ENCODE results near the gene PTH2R. TPM values are rescaled to one million over a fixed set of nuclear protein-coding genes. Genes with fewer than 3 reads are reported as not detected.
"Not testable (repeated sequence)": the region's sequence is repeated elsewhere in the genome, so short reads cannot be mapped to it uniquely, and the experiment has no call there.

Gene PTH2R
- polyA plus RNA-seq, 2 donors = not detected

- Histone ChIP-seq H3K27me3 (ENCODE audit: control insufficient read depth in 1 of 2, insufficient read depth in 2 of 2, low read length in 2 of 2) (no peaks in the 10 kb centered on the region), H3K4me1 (ENCODE audit: control insufficient read depth in 2 of 2, insufficient read depth in 2 of 2, low read length in 1 of 2) (no peaks in the 10 kb centered on the region), H3K9me3 (ENCODE audit: control insufficient read depth in 2 of 2, insufficient read depth in 1 of 2, low read depth in 1 of 2, low read length in 1 of 2) (peaks cover 0 to 2% of the 10 kb centered on the region in 2 donors), H3K27ac (ENCODE audit: low read depth in 2 of 2, low read length in 1 of 2) (no peak overlapping the region), H3K36me3 (ENCODE audit: control insufficient read depth in 2 of 2, insufficient read depth in 2 of 2, low read length in 1 of 2) (no peaks in the 10 kb centered on the region), H3K4me3 (ENCODE audit: low read depth in 1 of 2, low read length in 2 of 2) (no peak overlapping the region)
Observed at GRCh38 chr2:208477741-208478140, 71.1 kb downstream of the PTH2R start.

- 76 to 78% methylated on average over 5 of the region's 5 CpGs for WGBS, 2 donors
- Histone ChIP-seq H3K36me3 (ENCODE audit: control insufficient read depth in 2 of 2, insufficient read depth in 2 of 2, low read length in 1 of 2) (no peaks in the 10 kb centered on the region), H3K27me3 (ENCODE audit: control insufficient read depth in 1 of 2, insufficient read depth in 2 of 2, low read length in 2 of 2) (no peaks in the 10 kb centered on the region), H3K9me3 (ENCODE audit: control insufficient read depth in 2 of 2, insufficient read depth in 1 of 2, low read depth in 1 of 2, low read length in 1 of 2) (peaks cover 0 to 3% of the 10 kb centered on the region in 2 donors), H3K4me3 (ENCODE audit: low read depth in 1 of 2, low read length in 2 of 2) (no peak overlapping the region), H3K27ac (ENCODE audit: low read depth in 2 of 2, low read length in 1 of 2) (no peak overlapping the region), H3K4me1 (ENCODE audit: control insufficient read depth in 2 of 2, insufficient read depth in 2 of 2, low read length in 1 of 2) (no peaks in the 10 kb centered on the region)
Observed at GRCh38 chr2:208479342-208479741, 72.8 kb downstream of the PTH2R start.

GRCh38 chr2:208481945-208482344, 75.4 kb downstream of the PTH2R start:
- 62 to 70% methylated on average over 5 of the region's 5 CpGs for WGBS, 2 donors
- not testable (repeated sequence) for H3K9me3 ChIP-seq (ENCODE audit: control insufficient read depth in 2 of 2, insufficient read depth in 1 of 2, low read depth in 1 of 2, low read length in 1 of 2); H3K36me3 ChIP-seq (ENCODE audit: control insufficient read depth in 2 of 2, insufficient read depth in 2 of 2, low read length in 1 of 2); H3K4me1 ChIP-seq (ENCODE audit: control insufficient read depth in 2 of 2, insufficient read depth in 2 of 2, low read length in 1 of 2); H3K27me3 ChIP-seq (ENCODE audit: control insufficient read depth in 1 of 2, insufficient read depth in 2 of 2, low read length in 2 of 2); H3K27ac ChIP-seq (ENCODE audit: low read depth in 2 of 2, low read length in 1 of 2); H3K4me3 ChIP-seq (ENCODE audit: low read depth in 1 of 2, low read length in 2 of 2)

- H3K27me3 ChIP-seq (ENCODE audit: control insufficient read depth in 1 of 2, insufficient read depth in 2 of 2, low read length in 2 of 2); H3K4me3 ChIP-seq (ENCODE audit: low read depth in 1 of 2, low read length in 2 of 2); H3K27ac ChIP-seq (ENCODE audit: low read depth in 2 of 2, low read length in 1 of 2); H3K4me1 ChIP-seq (ENCODE audit: control insufficient read depth in 2 of 2, insufficient read depth in 2 of 2, low read length in 1 of 2); H3K9me3 ChIP-seq (ENCODE audit: control insufficient read depth in 2 of 2, insufficient read depth in 1 of 2, low read depth in 1 of 2, low read length in 1 of 2); H3K36me3 ChIP-seq (ENCODE audit: control insufficient read depth in 2 of 2, insufficient read depth in 2 of 2, low read length in 1 of 2): not testable (repeated sequence)
- WGBS, 2 donors = 61 to 71% methylated on average over 8 of the region's 8 CpGs
Observed at GRCh38 chr2:208482453-208483015, 75.9 kb downstream of the PTH2R start.

- no peak overlapping the region for H3K27ac ChIP-seq (ENCODE audit: low read depth in 2 of 2, low read length in 1 of 2)
- no peaks in the 10 kb centered on the region for H3K4me1 ChIP-seq (ENCODE audit: control insufficient read depth in 2 of 2, insufficient read depth in 2 of 2, low read length in 1 of 2)
- no peaks in the 10 kb centered on the region for H3K27me3 ChIP-seq (ENCODE audit: control insufficient read depth in 1 of 2, insufficient read depth in 2 of 2, low read length in 2 of 2)
- H3K9me3 ChIP-seq (ENCODE audit: control insufficient read depth in 2 of 2, insufficient read depth in 1 of 2, low read depth in 1 of 2, low read length in 1 of 2) = peaks cover 0 to 5% of the 10 kb centered on the region in 2 donors
- no peaks in the 10 kb centered on the region for H3K36me3 ChIP-seq (ENCODE audit: control insufficient read depth in 2 of 2, insufficient read depth in 2 of 2, low read length in 1 of 2)
- H3K4me3 ChIP-seq (ENCODE audit: low read depth in 1 of 2, low read length in 2 of 2) = no peak overlapping the region
- 86 to 89% methylated on average over 3 of the region's 3 CpGs for WGBS, 2 donors
Observed at GRCh38 chr2:208485390-208485789, 78.8 kb downstream of the PTH2R start.

GRCh38 chr2:208488686-208489564, 82.3 kb downstream of the PTH2R start:
- 55 to 61% methylated on average over 12 of the region's 12 CpGs for WGBS, 2 donors
- H3K36me3 ChIP-seq (ENCODE audit: control insufficient read depth in 2 of 2, insufficient read depth in 2 of 2, low read length in 1 of 2) = no peaks in the 10 kb centered on the region

GRCh38 chr2:208489687-208490086, 83.1 kb downstream of the PTH2R start:
- Histone ChIP-seq H3K27me3 (ENCODE audit: control insufficient read depth in 1 of 2, insufficient read depth in 2 of 2, low read length in 2 of 2) (no peaks in the 10 kb centered on the region), H3K36me3 (ENCODE audit: control insufficient read depth in 2 of 2, insufficient read depth in 2 of 2, low read length in 1 of 2) (no peaks in the 10 kb centered on the region), H3K4me3 (ENCODE audit: low read depth in 1 of 2, low read length in 2 of 2) (no peak overlapping the region), H3K9me3 (ENCODE audit: control insufficient read depth in 2 of 2, insufficient read depth in 1 of 2, low read depth in 1 of 2, low read length in 1 of 2) (peaks cover 0 to 2% of the 10 kb centered on the region in 2 donors), H3K4me1 (ENCODE audit: control insufficient read depth in 2 of 2, insufficient read depth in 2 of 2, low read length in 1 of 2) (peaks cover 0 to 2% of the 10 kb centered on the region in 2 donors), H3K27ac (ENCODE audit: low read depth in 2 of 2, low read length in 1 of 2) (no peak overlapping the region)
- 16 to 19% methylated on average over 2 of the region's 2 CpGs for WGBS, 2 donors

More at GRCh38 chr2:208488686-208489564, 82.3 kb downstream of the PTH2R start:
- Histone ChIP-seq H3K4me1 (ENCODE audit: control insufficient read depth in 2 of 2, insufficient read depth in 2 of 2, low read length in 1 of 2) (peaks cover 0 to 2% of the 10 kb centered on the region in 2 donors), H3K27me3 (ENCODE audit: control insufficient read depth in 1 of 2, insufficient read depth in 2 of 2, low read length in 2 of 2) (no peaks in the 10 kb centered on the region), H3K9me3 (ENCODE audit: control insufficient read depth in 2 of 2, insufficient read depth in 1 of 2, low read depth in 1 of 2, low read length in 1 of 2) (peaks cover 0 to 2% of the 10 kb centered on the region in 2 donors), H3K27ac (ENCODE audit: low read depth in 2 of 2, low read length in 1 of 2) (no peak overlapping the region), H3K4me3 (ENCODE audit: low read depth in 1 of 2, low read length in 2 of 2) (no peak overlapping the region)

- 49 to 59% methylated on average over 2 of the region's 2 CpGs for WGBS, 2 donors
- no peaks in the 10 kb centered on the region for H3K36me3 ChIP-seq (ENCODE audit: control insufficient read depth in 2 of 2, insufficient read depth in 2 of 2, low read length in 1 of 2)
- peaks cover 0 to 2% of the 10 kb centered on the region in 2 donors for H3K4me1 ChIP-seq (ENCODE audit: control insufficient read depth in 2 of 2, insufficient read depth in 2 of 2, low read length in 1 of 2)
- no peaks in the 10 kb centered on the region for H3K27me3 ChIP-seq (ENCODE audit: control insufficient read depth in 1 of 2, insufficient read depth in 2 of 2, low read length in 2 of 2)
- no peak overlapping the region for H3K27ac ChIP-seq (ENCODE audit: low read depth in 2 of 2, low read length in 1 of 2)
- H3K9me3 ChIP-seq (ENCODE audit: control insufficient read depth in 2 of 2, insufficient read depth in 1 of 2, low read depth in 1 of 2, low read length in 1 of 2) = peaks cover 0 to 2% of the 10 kb centered on the region in 2 donors
- H3K4me3 ChIP-seq (ENCODE audit: low read depth in 1 of 2, low read length in 2 of 2) = no peak overlapping the region
Observed at GRCh38 chr2:208490492-208490891, 83.9 kb downstream of the PTH2R start.

- H3K36me3 ChIP-seq (ENCODE audit: control insufficient read depth in 2 of 2, insufficient read depth in 2 of 2, low read length in 1 of 2) = no peaks in the 10 kb centered on the region
- no peak overlapping the region for H3K4me3 ChIP-seq (ENCODE audit: low read depth in 1 of 2, low read length in 2 of 2)
- no peaks in the 10 kb centered on the region for H3K27me3 ChIP-seq (ENCODE audit: control insufficient read depth in 1 of 2, insufficient read depth in 2 of 2, low read length in 2 of 2)
- peaks cover 0 to 2% of the 10 kb centered on the region in 2 donors for H3K4me1 ChIP-seq (ENCODE audit: control insufficient read depth in 2 of 2, insufficient read depth in 2 of 2, low read length in 1 of 2)
- H3K9me3 ChIP-seq (ENCODE audit: control insufficient read depth in 2 of 2, insufficient read depth in 1 of 2, low read depth in 1 of 2, low read length in 1 of 2) = peaks cover 0 to 2% of the 10 kb centered on the region in 2 donors
- 58 to 69% methylated on average over 2 of the region's 2 CpGs for WGBS, 2 donors
- no peak overlapping the region for H3K27ac ChIP-seq (ENCODE audit: low read depth in 2 of 2, low read length in 1 of 2)
Observed at GRCh38 chr2:208491641-208492040, 85.0 kb downstream of the PTH2R start.
